SJCRH30 (cell line): ENCODE results near the gene ETV6. TPM values are rescaled to one million over a fixed set of nuclear protein-coding genes. Genes with fewer than 3 reads are reported as not detected.
"Not testable (repeated sequence)": the region's sequence is repeated elsewhere in the genome, so short reads cannot be mapped to it uniquely, and the experiment has no call there.

Experiments used
- DNase-seq, 2 experiments: peaks; one replicate each; pipeline ENCODE4 v3.0.0-alpha.2; 2015 to 2020
- H3K27ac ChIP-seq: fragments of 250-450 bp; sonication (Bioruptor Pico); 2 replicates; pipeline ENCODE4 v1.5.1; 2020; ENCODE audit warnings: mild to moderate bottlenecking, moderate library complexity
- H3K27me3 ChIP-seq: fragments of 250-450 bp; sonication (Bioruptor Pico); 2 replicates; pipeline ENCODE4 v1.5.1; 2020; ENCODE audit warnings: mild to moderate bottlenecking, moderate library complexity
- H3K36me3 ChIP-seq: fragments of 250-450 bp; sonication (Bioruptor Pico); 2 replicates; pipeline ENCODE4 v1.5.1; 2020; ENCODE audit warnings: mild to moderate bottlenecking, moderate library complexity
- H3K4me1 ChIP-seq: fragments of 250-450 bp; sonication (Bioruptor Pico); 2 replicates; pipeline ENCODE4 v1.5.1; 2020; ENCODE audit warnings: mild to moderate bottlenecking, moderate library complexity
- H3K4me3 ChIP-seq: fragments of 250-450 bp; sonication (Bioruptor Pico); 2 replicates; pipeline ENCODE4 v1.5.1; 2020; ENCODE audit warnings: mild to moderate bottlenecking, moderate library complexity
- H3K9me3 ChIP-seq: fragments of 250-450 bp; sonication (Bioruptor Pico); replicated peaks from 2 replicates; pipeline ENCODE4 v1.5.1; 2020; ENCODE audit warnings: mild to moderate bottlenecking, moderate library complexity
- total RNA-seq: library from RNA; depleted of rRNA; stranded (reverse); fragments of >200 nt; shearing (Covaris generic); gene quantifications from 2 replicates; pipeline ENCODE4 v1.2.3, GENCODE V29; 2014

ETV6 gene
- total RNA-seq, 1 experiment from 2014 or later = 5.6 TPM

DNA sequence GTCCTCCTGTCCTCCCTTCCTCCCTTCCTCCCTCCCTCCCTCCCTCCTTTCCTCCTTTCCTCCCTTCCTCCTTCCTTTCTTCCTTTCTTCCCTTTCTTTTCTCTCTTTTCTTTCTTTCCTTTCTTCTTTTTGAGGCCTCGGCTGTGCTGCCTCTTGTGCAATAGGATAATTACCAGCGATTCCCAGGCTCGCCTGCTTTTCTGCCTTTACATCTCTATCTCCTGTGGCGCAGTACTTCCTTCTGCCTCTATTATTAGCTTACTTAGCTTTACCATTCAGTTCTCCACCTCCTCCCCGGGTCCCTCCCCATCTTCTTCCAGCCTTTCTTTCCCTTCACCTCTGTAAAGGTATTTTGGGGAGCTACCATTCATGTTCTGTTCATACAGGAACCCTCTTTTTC is 19.9 kb downstream of the ETV6 start:
- no peak for DNase-seq
- no peaks in the 10 kb centered on the region for H3K9me3 ChIP-seq
- no peak overlapping the region for H3K4me3 ChIP-seq
- no peaks in the 10 kb centered on the region for H3K27me3 ChIP-seq
- H3K4me1 ChIP-seq = no peaks in the 10 kb centered on the region
- H3K27ac ChIP-seq = no peak overlapping the region
- no peaks in the 10 kb centered on the region for H3K36me3 ChIP-seq

DNA sequence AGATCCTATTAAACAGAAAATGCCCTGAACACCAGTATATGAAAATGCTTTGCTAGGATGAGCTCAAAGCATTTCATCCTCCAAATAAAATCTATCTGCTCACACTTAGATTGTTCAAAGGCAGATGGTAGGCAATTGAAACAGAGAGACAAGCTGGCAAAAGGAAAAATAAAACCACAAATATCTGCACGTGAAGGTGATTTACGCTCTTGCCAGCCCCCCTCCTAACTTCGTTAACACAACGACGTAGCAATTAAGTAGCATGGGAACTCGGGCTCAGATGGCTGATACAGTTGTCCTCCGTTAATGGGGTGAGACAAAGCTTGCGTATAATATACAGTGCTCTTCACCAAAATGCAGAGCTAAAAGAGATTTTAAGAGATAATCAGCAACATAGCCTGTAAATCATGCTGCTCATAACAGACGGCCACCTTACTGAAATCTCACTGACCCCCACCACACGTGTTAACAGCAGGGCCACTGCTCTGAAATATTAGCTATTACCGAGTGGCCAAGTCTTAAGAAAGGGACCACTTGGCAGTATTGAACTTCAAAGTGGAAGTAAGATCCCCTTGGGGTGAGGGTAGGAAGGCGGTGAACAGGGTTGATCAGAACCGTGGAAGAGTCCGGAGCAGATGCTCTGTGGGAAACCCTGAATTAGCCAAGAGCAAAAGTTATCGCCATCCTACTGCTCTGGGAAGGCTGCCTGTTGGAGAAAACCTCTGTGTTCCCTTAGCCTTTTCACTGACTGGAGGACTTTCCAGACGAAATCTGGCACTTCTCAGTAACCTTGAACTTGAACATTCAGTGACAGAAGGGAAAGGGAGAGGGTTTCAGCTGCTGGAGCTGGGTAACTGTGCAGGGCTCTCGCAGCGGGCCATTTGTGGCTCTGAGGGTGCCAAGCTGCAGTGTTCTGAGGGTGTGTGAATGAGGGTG is 23.1 kb downstream of the ETV6 start:
- Histone ChIP-seq H3K9me3 (no peaks in the 10 kb centered on the region), H3K27me3 (no peaks in the 10 kb centered on the region), H3K27ac (no peak overlapping the region)

DNA sequence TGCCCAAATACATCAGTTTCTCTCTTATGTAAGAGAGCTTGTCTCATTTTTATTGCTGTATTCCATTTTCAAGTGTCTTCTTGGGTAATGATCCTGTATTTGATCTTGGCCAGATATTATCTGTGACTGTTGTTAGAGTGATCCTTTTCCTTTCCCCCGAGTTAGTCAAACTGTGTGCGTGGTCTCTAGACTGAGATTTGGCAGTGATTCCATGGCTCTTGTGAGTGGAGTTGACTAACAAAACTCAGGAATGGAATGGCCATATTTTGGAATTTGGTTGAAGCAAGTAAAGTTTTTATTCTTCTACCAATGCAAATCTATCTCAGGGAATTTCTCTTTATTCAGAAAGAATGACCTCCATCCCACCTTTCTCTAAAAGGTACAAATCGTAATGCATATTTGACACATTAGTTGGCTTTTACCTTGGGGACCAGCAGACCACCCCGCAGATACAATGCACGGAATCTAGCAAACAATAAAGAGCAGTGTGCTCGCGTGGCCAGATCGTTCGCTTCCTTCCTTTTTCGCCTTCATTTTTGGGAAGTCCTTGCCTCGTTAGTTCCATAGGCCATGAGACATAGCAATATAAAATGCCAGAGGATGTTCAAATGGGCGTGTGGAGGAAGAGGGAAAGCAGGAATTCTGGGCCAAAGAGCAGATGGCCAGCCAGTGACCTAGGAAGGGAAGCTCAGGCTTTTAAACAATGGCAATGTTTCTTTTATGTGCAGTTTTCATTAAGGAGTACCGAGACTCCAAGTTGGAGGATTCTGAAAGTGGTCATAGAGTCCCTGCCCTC is 24.4 kb downstream of the ETV6 start:
- Histone ChIP-seq H3K27me3 (no peaks in the 10 kb centered on the region), H3K9me3 (no peaks in the 10 kb centered on the region), H3K36me3 (no peaks in the 10 kb centered on the region), H3K4me3 (no peak overlapping the region), H3K4me1 (no peaks in the 10 kb centered on the region), H3K27ac (no peak overlapping the region)
- no peak for DNase-seq

More for the DNA sequence above, 23.1 kb downstream of the ETV6 start:
- Histone ChIP-seq H3K4me1 (no peaks in the 10 kb centered on the region), H3K4me3 (no peak overlapping the region), H3K36me3 (no peaks in the 10 kb centered on the region)
- no peak for DNase-seq

DNA sequence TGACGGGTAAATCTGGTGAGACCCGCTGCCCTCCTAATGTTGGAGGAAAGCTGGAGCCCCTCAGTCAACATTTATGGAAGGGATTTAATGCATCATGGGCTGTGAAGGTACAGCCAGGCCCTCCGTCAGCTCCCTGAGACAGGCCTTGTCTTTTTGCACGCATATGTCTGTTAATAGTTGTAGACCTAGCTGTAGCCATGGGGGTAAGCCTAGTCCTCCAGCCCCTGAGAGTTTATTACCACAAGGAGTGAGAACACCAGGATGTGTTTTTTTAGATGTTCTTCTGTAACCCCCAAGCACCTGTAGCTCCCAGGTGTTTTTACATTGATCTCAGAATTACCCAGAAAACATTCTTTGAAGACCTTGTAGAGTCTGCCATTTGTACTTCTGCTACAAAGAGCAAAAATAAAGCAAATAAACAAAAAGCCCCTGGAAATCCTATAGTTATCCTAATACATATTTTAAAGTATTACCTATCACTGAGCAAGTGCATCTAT is 25.5 kb downstream of the ETV6 start:
- H3K4me3 ChIP-seq = no peak overlapping the region

DNA sequence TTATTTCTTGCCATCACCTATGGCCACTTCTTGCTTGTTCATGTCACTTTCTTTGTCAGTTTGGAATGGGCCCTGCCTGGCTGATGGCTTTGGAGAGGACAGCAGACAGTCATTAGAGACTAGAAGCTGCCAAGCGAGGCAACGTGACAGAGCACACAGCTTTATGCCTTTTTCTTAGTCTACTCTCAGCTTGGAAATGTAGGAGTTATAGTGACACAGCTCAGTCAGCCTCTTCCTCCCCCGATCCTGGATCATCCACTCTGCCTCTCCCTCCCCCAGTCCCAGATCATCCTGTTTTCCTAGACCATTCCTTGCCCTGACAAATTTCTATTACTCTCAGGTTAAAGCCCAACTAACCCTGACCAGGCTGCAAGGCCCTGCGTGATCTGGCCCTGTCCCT is 26.6 kb downstream of the ETV6 start:
- no peak overlapping the region for H3K27ac ChIP-seq
- no peak for DNase-seq
- no peaks in the 10 kb centered on the region for H3K27me3 ChIP-seq
- H3K9me3 ChIP-seq = no peaks in the 10 kb centered on the region
- no peaks in the 10 kb centered on the region for H3K36me3 ChIP-seq
- H3K4me3 ChIP-seq = no peak overlapping the region
- no peaks in the 10 kb centered on the region for H3K4me1 ChIP-seq

More for the DNA sequence above, 25.5 kb downstream of the ETV6 start:
- Histone ChIP-seq H3K27ac (no peak overlapping the region), H3K4me1 (no peaks in the 10 kb centered on the region), H3K27me3 (no peaks in the 10 kb centered on the region), H3K9me3 (no peaks in the 10 kb centered on the region), H3K36me3 (no peaks in the 10 kb centered on the region)
- no peak for DNase-seq

DNA sequence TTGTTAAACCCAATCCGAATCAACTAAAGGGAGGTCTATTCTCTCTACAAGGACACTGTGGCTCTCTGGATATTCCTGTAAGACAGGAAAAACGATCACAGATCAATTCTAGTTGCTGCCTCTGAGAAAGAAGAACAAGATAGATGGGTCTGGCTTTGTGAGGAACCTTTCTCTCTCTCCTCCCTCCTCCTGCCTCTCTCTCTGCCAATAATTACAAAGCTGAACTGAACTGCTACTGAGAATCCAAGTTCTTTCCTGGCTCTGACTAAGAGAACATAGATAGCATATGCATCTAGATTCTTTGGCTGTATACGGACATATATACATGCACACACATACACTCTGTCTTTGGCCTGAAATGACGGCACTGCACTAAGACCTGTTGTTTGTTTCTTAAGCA is 27.6 kb downstream of the ETV6 start:
- Histone ChIP-seq H3K36me3 (no peaks in the 10 kb centered on the region), H3K4me1 (no peaks in the 10 kb centered on the region), H3K9me3 (no peaks in the 10 kb centered on the region), H3K27me3 (no peaks in the 10 kb centered on the region), H3K27ac (no peak overlapping the region), H3K4me3 (no peak overlapping the region)
- no peak for DNase-seq

DNA sequence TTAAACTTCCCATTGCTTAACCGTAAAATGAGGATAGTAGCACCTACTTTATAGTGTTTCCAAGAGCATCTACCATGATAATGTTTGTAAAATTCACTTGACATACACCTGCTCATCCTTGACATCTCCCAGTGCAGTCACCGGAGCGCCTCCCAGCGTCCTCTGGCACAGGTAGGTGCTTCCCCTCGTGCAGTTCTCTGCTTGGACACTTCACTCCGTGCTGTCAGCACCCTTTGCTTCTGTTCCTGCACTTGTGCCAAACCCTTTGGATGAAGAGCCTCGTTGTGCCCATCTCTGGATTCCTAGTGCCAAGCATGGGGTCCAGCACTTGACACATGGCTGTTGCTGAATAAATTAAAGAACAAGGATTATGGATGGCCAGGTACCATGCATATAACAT is 28.3 kb downstream of the ETV6 start:
- H3K4me1 ChIP-seq = no peaks in the 10 kb centered on the region
- DNase-seq = no peak
- H3K27ac ChIP-seq = no peak overlapping the region

DNA sequence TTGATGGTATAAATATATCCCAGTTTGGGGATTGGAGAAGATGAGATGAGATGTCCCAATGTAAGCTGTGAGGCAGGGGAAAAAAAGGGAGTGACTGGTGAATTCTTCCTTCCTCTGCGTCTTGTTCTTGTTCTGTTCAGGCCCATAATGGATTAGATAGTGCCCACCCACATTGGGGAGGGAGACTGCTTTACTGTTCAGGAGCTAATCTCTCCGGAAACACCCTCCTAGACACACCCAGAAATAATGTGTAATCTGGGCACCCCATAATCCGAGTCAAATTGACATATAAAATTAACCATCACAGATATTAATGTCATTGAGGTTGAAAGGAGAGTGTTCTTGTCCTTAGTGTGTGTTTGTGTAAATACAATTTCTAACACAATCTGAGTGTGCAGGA is 29.3 kb downstream of the ETV6 start:
- Histone ChIP-seq H3K4me1 (no peaks in the 10 kb centered on the region), H3K27ac (no peak overlapping the region), H3K27me3 (no peaks in the 10 kb centered on the region), H3K9me3 (no peaks in the 10 kb centered on the region), H3K4me3 (no peak overlapping the region), H3K36me3 (no peaks in the 10 kb centered on the region)
- DNase-seq = no peak

More for the DNA sequence above, 28.3 kb downstream of the ETV6 start:
- Histone ChIP-seq H3K4me3 (no peak overlapping the region), H3K36me3 (no peaks in the 10 kb centered on the region), H3K27me3 (no peaks in the 10 kb centered on the region), H3K9me3 (no peaks in the 10 kb centered on the region)

DNA sequence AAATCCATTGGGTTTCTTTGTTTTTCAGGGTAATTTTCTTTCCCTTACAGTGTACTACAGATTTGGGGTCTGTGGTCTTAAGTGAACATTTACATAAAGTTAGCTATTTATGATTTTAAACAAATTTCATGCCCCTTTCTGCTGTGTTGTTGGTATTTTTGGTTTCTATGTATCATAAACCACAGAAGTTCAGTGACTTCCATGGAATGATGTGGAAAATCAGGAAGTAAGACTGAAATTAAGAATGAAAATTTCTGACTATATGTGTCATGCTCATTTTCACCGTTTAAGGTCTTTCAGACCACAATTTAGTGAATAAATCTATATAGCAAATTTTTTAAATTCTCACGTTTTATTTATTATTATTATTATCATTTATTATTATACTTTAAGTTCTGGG is 31.7 kb downstream of the ETV6 start:
- H3K27ac ChIP-seq = no peak overlapping the region
- no peaks in the 10 kb centered on the region for H3K36me3 ChIP-seq
- no peak for DNase-seq
- H3K4me3 ChIP-seq = no peak overlapping the region
- H3K9me3 ChIP-seq = no peaks in the 10 kb centered on the region
- no peaks in the 10 kb centered on the region for H3K4me1 ChIP-seq
- no peaks in the 10 kb centered on the region for H3K27me3 ChIP-seq

DNA sequence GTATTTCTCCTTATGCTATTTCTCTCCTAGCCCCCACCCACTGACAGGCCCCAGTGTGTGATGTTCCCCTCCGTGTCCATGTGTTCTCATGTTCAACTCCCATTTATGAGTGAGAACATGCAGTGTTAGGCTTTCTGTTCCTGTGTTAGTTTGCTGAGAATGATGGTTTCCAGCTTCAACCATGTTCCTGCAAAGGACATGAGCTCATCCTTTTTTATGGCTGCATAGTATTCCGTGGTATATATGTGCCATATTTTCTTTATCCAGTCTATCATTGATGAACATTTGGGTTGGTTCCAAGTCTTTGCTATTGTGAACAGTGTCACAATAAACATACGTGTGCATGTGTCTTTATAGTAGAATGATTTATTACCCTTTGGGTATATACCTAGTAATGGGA is 32.2 kb downstream of the ETV6 start:
- DNase-seq, H3K4me3 ChIP-seq, H3K4me1 ChIP-seq, H3K27ac ChIP-seq, H3K36me3 ChIP-seq, H3K9me3 ChIP-seq, H3K27me3 ChIP-seq: not testable (repeated sequence)

DNA sequence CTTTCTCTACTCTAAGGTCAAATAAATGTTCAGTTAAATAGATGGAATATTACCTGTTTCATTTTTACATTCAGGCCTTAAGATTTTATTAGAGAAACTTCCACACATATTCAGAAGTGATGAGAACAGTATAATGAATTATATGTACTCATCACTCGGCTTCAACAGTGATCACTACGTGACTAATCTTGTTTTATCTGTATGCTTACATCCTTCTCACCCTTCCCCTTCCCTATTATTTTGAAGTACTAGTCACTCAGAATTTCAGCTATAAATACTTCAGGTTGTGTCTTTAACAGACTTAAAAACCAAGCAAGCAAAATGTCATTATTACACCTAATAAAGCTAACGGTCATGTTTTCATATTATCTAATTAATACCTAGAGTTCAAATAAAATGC is 34.9 kb downstream of the ETV6 start:
- Histone ChIP-seq H3K4me1 (no peaks in the 10 kb centered on the region), H3K27ac (no peak overlapping the region)
- DNase-seq = no peak

DNA sequence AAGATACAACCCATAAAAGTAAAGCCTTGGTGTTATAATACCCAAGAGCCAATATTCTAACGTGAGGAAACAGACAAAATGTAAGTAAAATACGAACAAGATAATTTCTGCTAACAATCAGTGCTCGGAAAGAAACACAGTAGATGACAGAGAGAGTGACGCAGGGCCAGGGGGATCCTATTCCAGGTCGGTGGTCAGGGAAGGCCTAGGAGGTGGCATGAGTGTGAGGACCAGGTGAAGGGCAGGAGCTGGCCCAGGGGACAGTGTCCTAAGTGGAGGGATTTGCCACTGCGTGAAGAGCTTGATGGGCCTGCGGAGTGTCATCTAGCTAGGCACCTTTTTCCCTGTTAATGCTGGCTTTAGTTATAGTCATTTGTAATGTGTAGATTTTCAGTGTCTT is 35.3 kb downstream of the ETV6 start:
- Histone ChIP-seq H3K27ac (no peak overlapping the region), H3K36me3 (no peaks in the 10 kb centered on the region)

More for the DNA sequence above, 34.9 kb downstream of the ETV6 start:
- Histone ChIP-seq H3K4me3 (no peak overlapping the region), H3K27me3 (no peaks in the 10 kb centered on the region), H3K9me3 (no peaks in the 10 kb centered on the region), H3K36me3 (no peaks in the 10 kb centered on the region)

DNA sequence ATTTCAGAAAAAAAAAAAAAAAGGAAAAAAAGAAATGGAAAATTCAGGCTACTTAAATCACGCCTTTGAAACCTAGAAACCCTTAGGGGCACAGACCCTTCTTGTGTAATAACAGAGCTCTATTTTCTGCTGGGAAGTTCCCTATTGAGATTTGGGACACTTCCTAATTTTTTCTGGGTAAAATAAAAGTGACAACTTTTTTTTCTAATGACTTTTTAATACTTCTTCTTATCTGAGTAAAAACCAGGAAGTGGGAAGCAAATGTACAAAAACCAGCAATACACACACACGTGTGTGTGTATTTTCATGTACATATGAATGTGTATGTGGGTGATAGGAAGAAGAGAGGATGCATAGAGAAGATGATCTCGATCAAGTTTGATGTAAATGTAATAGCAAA is 35.8 kb downstream of the ETV6 start:
- Histone ChIP-seq H3K9me3 (no peaks in the 10 kb centered on the region), H3K27ac (no peak overlapping the region), H3K27me3 (no peaks in the 10 kb centered on the region), H3K4me1 (peaks cover 2% of the 10 kb centered on the region; the same call in 1 of the 2 replicates), H3K36me3 (no peaks in the 10 kb centered on the region), H3K4me3 (no peak overlapping the region)
- DNase-seq = no peak

More for the DNA sequence above, 35.3 kb downstream of the ETV6 start:
- Histone ChIP-seq H3K4me3 (no peak overlapping the region), H3K4me1 (peaks cover 1% of the 10 kb centered on the region; the same call in 1 of the 2 replicates), H3K9me3 (no peaks in the 10 kb centered on the region), H3K27me3 (no peaks in the 10 kb centered on the region)
- DNase-seq = no peak

DNA sequence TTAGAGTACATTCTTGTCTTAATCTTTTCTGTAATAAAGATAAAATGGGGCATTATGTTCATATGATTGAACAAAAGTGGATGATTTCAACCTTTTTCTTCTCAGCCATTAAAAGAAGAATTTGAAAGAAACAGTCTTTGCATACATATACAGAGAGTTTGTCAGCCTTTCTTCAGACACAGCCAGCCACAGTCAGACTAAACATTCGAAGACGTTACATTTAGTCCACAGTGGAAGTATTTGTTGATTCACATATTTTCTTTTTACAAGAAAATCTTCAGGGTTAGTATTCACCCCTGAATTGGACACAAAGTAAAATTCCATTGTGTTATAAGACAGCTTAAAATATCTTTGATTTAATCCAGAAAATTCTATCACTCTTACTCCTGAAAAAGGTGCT is 36.2 kb downstream of the ETV6 start:
- H3K27me3 ChIP-seq = no peaks in the 10 kb centered on the region
- no peaks in the 10 kb centered on the region for H3K36me3 ChIP-seq
- no peak overlapping the region for H3K27ac ChIP-seq
- no peaks in the 10 kb centered on the region for H3K9me3 ChIP-seq
- no peak for DNase-seq
- no peak overlapping the region for H3K4me3 ChIP-seq
- peaks cover 2% of the 10 kb centered on the region; the same call in 1 of the 2 replicates for H3K4me1 ChIP-seq

DNA sequence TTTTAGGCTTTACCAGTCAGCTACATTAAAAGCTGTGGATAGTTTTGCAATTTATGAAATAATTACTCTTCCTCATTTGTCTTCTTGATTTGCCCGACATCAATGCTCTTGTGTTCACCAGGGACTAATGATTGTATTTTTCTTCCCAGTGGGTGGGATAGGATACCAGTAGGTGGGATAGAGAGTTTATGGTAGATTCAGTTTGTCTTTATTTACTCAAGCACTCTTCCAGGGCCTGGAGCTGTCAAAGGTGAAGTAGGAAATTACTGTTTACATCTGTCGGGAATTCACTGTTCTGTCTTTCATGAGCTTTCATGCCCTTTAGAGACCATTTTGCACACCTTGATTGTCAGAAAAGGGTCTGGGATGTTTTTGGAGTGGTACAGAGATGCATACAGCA is 36.6 kb downstream of the ETV6 start:
- H3K9me3 ChIP-seq = no peaks in the 10 kb centered on the region
- no peak for DNase-seq
- peaks cover 2% of the 10 kb centered on the region; the same call in 1 of the 2 replicates for H3K4me1 ChIP-seq
- no peak overlapping the region for H3K4me3 ChIP-seq
- H3K27ac ChIP-seq = no peak overlapping the region
- no peaks in the 10 kb centered on the region for H3K36me3 ChIP-seq
- H3K27me3 ChIP-seq = no peaks in the 10 kb centered on the region
